ENCODE data around the gene DHX34.
"Not testable (repeated sequence)": the region's sequence is repeated elsewhere in the genome, so short reads cannot be mapped to it uniquely, and the experiment has no call there.

DHX34 gene

DNA sequence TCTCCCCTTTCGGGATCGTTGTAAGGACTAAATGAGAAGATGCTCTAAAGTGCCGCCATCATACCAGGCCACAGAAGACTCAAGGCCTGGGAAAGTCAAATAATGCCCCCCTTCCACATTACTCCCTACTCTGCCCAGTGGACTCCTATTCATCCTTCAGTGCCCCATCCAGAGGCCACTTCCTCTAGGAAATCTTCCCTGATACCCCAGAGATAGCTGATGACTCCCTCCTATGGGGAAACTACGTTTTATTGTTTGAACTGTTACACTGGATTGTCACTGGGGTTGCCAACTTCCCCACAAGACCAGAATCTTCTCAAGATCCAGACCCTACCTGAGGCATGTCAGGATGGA lies 56.1 kb downstream of the DHX34 start:
- Mint-ChIP-seq H3K4me1 (no peaks in the 10 kb centered on the region), H3K27ac (no peak overlapping the region), H3K36me3 (ENCODE audit: low read depth) (no peaks in the 10 kb centered on the region), H3K27me3 (peaks cover 52% of the 10 kb centered on the region), H3K4me3 (no peak overlapping the region), H3K9me3 (no peaks in the 10 kb centered on the region)
- DNase-seq, result no peak
- ATAC-seq, result no peak

DNA sequence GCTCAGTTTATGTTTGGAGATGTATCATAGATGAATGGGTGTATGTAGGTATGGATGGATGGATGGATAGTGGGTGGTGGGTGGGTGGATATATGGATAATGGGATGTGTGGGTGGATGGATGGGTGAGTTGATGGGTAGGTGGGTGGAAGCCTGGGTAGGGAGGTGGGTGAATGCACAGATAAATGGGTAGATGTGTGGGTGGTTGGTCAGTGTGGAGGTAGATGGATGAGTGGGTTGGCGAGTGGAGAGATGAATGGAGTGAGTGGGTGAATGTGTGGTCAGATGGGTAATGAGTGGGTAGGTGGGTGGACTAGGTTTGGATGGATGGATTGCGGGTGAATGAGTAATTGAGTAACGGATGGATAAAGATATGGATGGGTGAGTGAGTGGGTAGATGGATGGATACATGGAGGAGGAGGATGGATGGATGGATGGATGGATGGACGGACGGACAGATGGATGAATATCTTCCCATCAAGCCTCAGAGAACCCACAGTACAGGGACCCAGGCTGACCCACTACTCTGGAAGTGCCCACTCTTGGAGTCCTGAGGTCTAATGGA lies 56.8 kb downstream of the DHX34 start:
- Mint-ChIP-seq H3K4me1 (no peaks in the 10 kb centered on the region), H3K9me3 (no peaks in the 10 kb centered on the region), H3K27ac (no peak overlapping the region), H3K36me3 (ENCODE audit: low read depth) (no peaks in the 10 kb centered on the region), H3K4me3 (no peak overlapping the region), H3K27me3 (peaks cover 52% of the 10 kb centered on the region)
- peak; percentile 25 for ATAC-seq
- no peak for DNase-seq

DNA sequence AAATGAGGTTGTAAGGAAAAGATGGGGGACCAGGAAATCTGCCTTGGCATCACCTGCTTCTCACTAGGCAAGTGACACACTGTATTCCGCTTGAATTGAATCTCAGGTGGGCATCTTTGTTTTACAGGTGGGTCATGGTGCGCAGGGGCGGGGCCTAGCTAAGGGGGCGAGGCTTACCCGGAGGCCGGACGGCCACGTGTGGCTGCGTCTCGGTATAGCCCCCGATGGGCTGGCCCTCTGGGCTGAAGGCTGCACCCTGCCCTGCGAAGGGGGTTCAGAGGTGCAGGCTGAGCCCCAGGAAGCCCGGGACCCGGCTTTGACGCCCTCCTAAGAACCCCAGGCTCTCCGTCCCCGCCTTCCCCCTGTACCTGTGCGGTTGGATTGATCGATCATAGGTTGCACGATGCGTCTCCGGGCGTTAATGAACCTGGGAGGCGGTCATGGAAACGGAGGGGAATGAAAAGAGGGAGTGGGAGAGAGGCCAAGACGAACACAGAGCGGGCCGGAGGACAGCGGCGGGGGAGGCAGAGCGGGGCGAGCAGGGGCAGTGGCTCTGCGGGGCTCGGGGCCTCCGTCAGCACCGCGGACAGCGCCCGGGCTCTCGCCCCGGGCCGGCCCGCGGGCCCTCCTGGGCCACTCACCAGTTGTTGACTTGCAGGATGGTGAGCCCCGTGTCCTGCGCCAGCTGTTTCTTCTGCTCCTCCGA lies 57.7 kb downstream of the DHX34 start:
- Mint-ChIP-seq H3K27me3 (peaks cover 52% of the 10 kb centered on the region), H3K9me3 (no peaks in the 10 kb centered on the region), H3K36me3 (ENCODE audit: low read depth) (no peaks in the 10 kb centered on the region), H3K4me1 (no peaks in the 10 kb centered on the region), H3K4me3 (no peak overlapping the region), H3K27ac (no peak overlapping the region)
- ATAC-seq, result peak; percentile 48
- no peak for DNase-seq

DNA sequence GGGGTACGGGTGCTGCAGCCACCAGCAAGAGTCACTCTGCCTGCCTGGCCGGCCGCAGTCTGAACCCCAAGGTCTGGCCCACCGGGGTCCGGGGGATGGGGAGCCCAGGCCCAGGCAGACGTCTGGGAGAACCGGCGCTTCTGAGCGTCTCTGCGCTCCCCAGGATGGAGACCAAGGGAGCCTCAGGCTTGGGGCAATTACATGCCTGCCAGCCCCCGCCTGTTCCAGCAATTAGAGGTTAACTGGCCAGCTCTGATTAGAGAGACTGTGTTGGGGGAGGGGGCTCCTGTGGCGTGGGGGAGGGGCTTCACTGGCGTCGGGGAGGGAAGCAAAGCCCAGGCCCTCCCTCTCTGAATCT lies 58.3 kb downstream of the DHX34 start:
- Mint-ChIP-seq H3K27me3 (peaks cover 52% of the 10 kb centered on the region), H3K4me1 (no peaks in the 10 kb centered on the region), H3K36me3 (ENCODE audit: low read depth) (no peaks in the 10 kb centered on the region), H3K4me3 (no peak overlapping the region), H3K9me3 (no peaks in the 10 kb centered on the region), H3K27ac (no peak overlapping the region)
- DNase-seq (no peak), ATAC-seq (no peak)

DNA sequence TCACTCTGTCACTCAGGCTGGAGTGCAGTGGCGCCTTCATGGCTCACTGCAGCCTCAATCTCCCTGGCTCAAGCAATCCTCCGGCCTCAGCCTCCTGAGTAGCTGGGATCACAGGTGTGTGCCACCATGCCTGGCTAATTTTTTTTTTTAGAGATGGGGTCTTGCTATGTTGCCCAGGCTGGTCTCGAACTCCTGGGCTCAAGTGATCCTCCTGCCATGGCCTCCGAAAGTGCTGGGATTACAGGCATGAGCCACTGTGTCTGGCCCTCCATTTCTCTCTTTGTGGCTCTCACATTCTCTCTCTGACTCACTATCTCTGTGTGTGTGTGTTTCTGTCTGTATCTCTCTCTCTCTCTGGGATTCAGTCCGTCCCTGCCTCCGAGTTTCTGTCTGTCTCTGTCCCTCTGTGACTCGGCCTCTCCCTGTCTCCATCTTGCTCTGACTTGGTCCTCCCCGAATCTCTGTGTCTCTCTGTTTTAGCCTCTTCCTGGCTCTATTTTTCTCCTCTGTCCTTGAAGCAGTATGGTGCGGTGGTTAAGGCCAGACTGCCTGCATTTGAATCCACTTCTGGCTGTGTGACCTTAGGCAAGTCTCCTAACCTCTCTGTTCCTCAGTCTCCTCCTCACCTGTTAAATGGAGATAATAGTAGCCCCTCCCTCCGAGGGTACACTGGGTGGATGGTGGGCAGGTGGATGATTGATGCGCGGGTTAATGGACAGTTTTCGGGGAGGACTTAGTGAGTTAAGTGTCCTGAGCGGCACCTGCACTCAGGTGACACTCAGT lies 59.2 kb downstream of the DHX34 start:
- Mint-ChIP-seq H3K4me3 (no peak overlapping the region), H3K36me3 (ENCODE audit: low read depth) (no peaks in the 10 kb centered on the region), H3K27me3 (peaks cover 53% of the 10 kb centered on the region), H3K9me3 (no peaks in the 10 kb centered on the region), H3K4me1 (no peaks in the 10 kb centered on the region), H3K27ac (no peak overlapping the region)
- ATAC-seq, result no peak
- no peak for DNase-seq

DNA sequence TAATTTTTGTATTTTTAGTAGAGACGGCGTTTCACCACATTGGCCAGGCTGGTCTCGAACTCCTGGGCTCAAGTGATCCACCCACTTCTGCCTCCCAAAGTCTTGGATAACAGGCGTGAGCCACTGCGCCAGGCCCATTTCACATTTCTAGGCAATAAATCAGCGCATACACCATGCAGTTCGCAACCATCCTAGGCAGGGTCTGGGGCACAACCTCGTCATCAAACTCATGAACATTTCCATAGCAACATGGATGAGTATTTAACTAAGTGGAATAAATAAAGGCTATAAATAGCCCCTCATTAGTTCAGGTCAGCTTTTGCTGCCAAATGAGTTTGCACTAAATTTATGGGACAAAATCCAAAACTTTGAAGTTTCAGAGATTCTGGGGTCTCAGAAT lies 62.0 kb downstream of the DHX34 start:
- no peaks in the 10 kb centered on the region for H3K36me3 Mint-ChIP-seq (ENCODE audit: low read depth)
- H3K9me3 Mint-ChIP-seq, result no peaks in the 10 kb centered on the region
- no peak overlapping the region for H3K4me3 Mint-ChIP-seq
- H3K27me3 Mint-ChIP-seq, result peaks cover 47% of the 10 kb centered on the region
- ATAC-seq (no peak), DNase-seq (no peak)
- no peak overlapping the region for H3K27ac Mint-ChIP-seq
- no peaks in the 10 kb centered on the region for H3K4me1 Mint-ChIP-seq

DNA sequence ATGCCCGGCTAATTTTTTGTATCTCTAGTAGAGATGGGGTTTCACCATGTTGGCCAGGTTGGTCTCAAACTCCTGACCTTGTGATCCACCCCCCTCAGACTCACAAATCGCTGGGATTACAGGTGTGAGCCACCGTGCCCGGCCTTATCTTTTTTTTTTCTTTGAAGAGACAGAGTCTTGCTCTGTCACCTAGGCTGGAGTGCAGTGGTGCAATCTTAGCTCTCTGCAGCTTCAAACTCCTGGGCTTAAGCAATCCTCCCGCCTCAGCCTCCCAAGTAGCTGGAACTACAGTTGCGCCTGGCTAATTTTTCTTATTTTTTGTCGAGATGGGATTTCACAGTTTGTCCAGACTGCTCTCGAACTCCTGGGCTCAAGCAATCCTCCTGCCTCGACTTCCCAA lies 62.6 kb downstream of the DHX34 start:
- peaks cover 47% of the 10 kb centered on the region for H3K27me3 Mint-ChIP-seq
- not testable (repeated sequence) for H3K36me3 Mint-ChIP-seq (ENCODE audit: low read depth); DNase-seq; H3K27ac Mint-ChIP-seq; ATAC-seq; H3K4me3 Mint-ChIP-seq; H3K4me1 Mint-ChIP-seq; H3K9me3 Mint-ChIP-seq

DNA sequence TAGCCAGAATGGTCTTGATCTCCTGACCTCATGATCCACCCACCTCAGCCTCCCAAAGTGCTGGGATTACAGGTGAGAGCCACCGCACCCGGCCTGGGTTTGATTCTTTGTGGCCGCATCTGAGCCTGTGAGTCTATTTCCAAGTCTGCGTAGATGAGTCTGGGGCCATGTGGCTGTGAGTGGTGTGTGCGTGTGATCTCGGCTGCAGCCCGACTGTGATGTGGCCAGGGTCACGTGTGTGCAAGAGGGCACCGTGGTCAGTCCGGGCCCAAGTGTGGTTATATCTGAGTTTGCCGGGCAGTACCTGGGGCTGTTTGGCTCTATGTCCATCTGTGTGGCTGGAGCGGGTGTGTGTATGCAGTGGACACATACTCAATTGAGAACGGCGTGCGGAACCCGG lies 64.8 kb downstream of the DHX34 start:
- Mint-ChIP-seq H3K27me3 (peaks cover 54% of the 10 kb centered on the region), H3K36me3 (ENCODE audit: low read depth) (no peaks in the 10 kb centered on the region)
- no peak for ATAC-seq

DNA sequence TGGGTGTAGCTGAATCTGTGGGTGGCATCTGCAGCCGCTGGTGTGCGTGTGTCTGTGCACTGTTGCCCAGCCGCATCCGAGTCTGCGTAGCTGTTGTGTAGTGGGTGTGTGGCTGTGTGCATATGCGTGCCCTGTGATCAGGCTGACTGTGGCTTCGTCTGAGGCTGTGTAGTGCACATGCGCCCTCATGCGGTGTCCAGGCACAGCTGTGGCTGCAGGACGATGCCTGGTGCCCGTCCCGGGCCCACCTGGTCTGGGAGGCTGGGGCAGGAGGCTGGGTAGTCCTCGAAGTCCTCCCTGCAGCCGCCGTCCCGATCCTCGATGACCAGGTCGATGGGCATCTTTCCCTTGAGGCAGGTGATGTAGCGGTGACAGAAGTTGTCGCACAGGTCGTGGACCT lies 65.4 kb downstream of the DHX34 start:
- no peak for DNase-seq
- Mint-ChIP-seq H3K9me3 (no peaks in the 10 kb centered on the region), H3K27me3 (peaks cover 49% of the 10 kb centered on the region), H3K27ac (no peak overlapping the region), H3K36me3 (ENCODE audit: low read depth) (no peaks in the 10 kb centered on the region), H3K4me3 (no peak overlapping the region), H3K4me1 (peaks cover 10% of the 10 kb centered on the region)
- no peak for ATAC-seq

More for the DNA sequence above, 64.8 kb downstream of the DHX34 start:
- H3K9me3 Mint-ChIP-seq, result no peaks in the 10 kb centered on the region
- no peak overlapping the region for H3K4me3 Mint-ChIP-seq
- H3K27ac Mint-ChIP-seq, result no peak overlapping the region
- H3K4me1 Mint-ChIP-seq, result peaks cover 10% of the 10 kb centered on the region
- no peak for DNase-seq

DNA sequence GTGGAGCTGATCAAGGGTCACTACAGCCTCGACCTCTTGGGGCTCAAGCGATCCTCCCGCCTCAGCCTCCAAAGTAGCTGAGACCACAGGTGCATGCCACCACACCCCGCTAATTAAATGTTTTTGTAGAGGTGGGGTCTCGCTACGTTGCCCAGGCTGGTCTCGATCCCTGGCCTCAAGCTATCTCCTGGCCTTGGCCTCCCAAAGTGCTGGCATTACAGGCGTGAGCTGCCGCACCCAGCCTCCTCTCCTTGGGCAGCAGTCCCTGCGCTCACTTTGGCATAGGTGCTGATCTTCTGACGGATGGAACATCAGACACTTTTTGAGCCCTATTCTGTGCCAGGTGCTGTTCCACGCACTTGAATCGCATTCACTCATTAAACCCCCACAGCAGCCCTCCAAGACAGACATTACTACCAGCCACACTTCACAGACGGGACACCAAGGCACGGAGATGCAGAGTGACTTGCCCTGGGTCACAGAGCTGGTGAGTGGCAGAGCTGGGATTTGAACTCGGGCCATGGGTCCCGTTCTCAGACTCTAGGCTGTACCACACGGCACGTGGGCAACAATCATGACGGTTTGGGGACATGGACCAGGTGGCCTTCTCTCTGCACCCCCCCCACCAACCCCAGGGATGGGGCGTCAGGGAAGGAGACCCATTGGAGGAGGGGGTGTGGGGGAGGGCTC lies 67.0 kb downstream of the DHX34 start:
- DNase-seq, result no peak
- Mint-ChIP-seq H3K4me3 (no peak overlapping the region), H3K36me3 (ENCODE audit: low read depth) (no peaks in the 10 kb centered on the region), H3K27ac (no peak overlapping the region), H3K9me3 (no peaks in the 10 kb centered on the region), H3K4me1 (peaks cover 12% of the 10 kb centered on the region), H3K27me3 (peaks cover 63% of the 10 kb centered on the region)
- no peak for ATAC-seq

DNA sequence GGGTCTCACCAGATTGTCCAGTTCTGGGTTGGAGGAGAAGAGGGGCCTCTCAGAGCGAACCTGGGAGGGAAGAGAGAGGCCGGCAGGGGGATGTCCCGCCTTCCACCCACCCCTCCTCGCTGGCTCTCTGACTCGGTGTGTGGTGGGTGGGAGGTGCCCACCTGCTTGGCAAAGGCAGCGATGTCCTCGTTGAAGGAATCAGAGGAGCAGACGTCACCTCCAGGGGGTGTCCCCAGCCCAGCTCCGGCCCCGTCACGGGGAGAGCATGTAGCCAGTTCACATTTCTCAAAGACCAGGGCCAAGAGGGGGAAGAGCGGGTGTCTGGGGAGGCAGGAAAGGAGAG lies 67.5 kb downstream of the DHX34 start:
- H3K27me3 Mint-ChIP-seq, result peaks cover 67% of the 10 kb centered on the region
- no peak for DNase-seq
- H3K36me3 Mint-ChIP-seq (ENCODE audit: low read depth), result no peaks in the 10 kb centered on the region
- H3K4me3 Mint-ChIP-seq, result no peak overlapping the region
- peaks cover 15% of the 10 kb centered on the region for H3K4me1 Mint-ChIP-seq
- H3K27ac Mint-ChIP-seq, result no peak overlapping the region
- no peak for ATAC-seq
- H3K9me3 Mint-ChIP-seq, result no peaks in the 10 kb centered on the region

DNA sequence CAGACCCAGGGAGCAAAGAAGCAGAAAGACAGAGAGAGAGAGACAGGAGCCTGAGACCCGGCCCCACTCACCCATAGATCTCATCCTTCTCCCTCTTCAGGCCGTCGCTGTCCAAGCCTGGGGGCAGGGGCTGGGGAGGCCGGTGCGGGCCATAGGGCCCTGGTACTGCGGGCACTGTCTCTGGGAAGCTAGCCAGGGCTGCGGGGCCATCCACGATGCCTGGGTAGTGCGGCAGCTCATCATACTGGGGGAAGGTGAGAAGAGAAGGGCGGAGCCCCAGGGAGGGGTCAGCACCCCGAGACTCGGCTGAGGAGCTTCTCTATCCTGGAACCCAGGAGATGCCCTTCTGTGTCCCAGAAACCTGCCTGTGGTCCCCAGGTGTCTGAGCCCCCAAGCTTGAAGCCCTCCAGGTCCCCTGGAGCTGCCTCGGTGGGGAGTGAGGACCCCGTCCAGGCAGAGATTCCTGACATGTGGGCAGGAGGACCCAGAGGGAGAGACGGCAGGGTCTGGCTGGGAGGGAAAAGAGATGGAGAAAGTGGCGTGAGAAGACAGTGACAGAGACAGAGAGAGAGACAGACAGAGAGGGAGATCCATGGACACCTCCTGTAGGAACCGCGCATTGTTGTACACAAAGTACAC lies 68.1 kb downstream of the DHX34 start:
- H3K27me3 Mint-ChIP-seq, result peaks cover 70% of the 10 kb centered on the region
- H3K9me3 Mint-ChIP-seq, result no peaks in the 10 kb centered on the region
- DNase-seq (no peak), ATAC-seq (no peak)
- no peak overlapping the region for H3K27ac Mint-ChIP-seq
- H3K36me3 Mint-ChIP-seq (ENCODE audit: low read depth), result no peaks in the 10 kb centered on the region
- no peak overlapping the region for H3K4me3 Mint-ChIP-seq
- H3K4me1 Mint-ChIP-seq, result peaks cover 16% of the 10 kb centered on the region

DNA sequence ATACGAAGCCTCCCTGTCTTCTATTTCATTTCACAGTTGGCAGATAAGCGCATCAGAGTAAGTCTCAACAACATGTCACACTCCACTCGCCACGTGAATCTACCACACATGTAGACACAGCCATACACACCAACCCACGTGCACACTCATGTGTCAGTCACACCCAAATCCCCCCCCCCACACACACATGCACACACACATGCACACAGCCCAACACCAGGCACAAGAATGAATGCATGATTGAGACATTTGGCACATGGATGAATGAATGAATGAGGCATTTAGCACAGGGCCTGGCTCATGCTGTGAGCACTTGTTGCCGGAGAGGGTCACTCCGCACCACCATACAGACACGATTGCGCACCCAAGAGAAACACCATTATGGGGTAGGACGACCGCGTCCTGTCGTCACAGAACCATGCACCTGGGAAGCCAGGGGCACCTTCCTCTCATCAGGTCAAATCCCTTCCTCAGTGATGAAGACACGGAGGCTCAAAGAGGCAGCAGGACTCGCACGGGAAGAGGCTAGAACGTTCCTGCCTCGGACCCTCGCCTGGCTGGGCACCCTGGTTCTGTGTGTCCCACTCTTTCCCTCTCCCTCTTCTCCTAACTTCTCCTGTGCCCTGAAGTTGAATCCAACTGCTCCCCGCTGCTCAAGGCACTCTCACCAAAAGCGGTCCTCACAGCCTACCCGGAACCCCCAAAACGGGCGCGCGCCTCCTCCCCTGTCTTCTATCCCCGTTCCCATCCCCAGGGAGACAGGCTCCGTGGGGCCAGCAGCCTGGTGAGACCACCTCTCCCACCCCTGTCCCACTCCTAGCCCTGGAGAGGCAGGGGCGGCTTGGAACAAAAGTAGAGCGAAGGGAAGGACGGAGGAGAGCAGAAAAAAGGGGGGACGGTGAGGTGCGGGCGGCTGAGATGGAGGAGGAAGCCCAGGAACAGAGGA lies 68.9 kb downstream of the DHX34 start:
- no peak overlapping the region for H3K27ac Mint-ChIP-seq
- peak overlapping the region; percentile 46 for H3K4me3 Mint-ChIP-seq
- no peaks in the 10 kb centered on the region for H3K36me3 Mint-ChIP-seq (ENCODE audit: low read depth)
- DNase-seq, result no peak
- no peaks in the 10 kb centered on the region for H3K9me3 Mint-ChIP-seq
- ATAC-seq, result no peak
- peaks cover 21% of the 10 kb centered on the region for H3K4me1 Mint-ChIP-seq
- peaks cover 78% of the 10 kb centered on the region for H3K27me3 Mint-ChIP-seq

DNA sequence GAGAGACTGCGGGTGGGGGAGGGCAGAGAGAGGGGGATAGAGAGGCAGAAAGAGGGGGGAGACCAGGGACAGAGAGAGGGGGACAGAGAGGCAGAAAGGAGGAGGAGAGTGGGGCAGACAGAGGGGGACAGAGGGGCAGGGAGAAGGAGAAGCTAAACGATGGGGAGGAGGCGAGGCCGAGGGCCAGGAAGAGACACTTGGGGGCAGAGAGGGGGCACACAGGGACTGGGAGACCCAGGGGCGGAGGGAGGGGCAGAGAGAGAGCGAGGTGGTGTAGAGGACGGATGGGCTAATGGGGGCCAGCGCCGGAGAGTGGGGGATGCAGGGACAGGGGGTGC lies 69.5 kb downstream of the DHX34 start:
- H3K4me3 Mint-ChIP-seq, result no peak overlapping the region
- H3K27ac Mint-ChIP-seq, result no peak overlapping the region

More for the DNA sequence above, 69.5 kb downstream of the DHX34 start:
- H3K36me3 Mint-ChIP-seq (ENCODE audit: low read depth), result no peaks in the 10 kb centered on the region
- H3K27me3 Mint-ChIP-seq, result peaks cover 81% of the 10 kb centered on the region
- ATAC-seq (peak; percentile 4), DNase-seq (no peak)
- peaks cover 21% of the 10 kb centered on the region for H3K4me1 Mint-ChIP-seq
- no peaks in the 10 kb centered on the region for H3K9me3 Mint-ChIP-seq
